ENCODE data around the gene DIO2. TPM values are rescaled to one million over a fixed set of nuclear protein-coding genes. Genes with fewer than 3 reads are reported as not detected.

DIO2 gene
- total RNA-seq, 1 donor from 2014 or later: 1.5 TPM

DNA sequence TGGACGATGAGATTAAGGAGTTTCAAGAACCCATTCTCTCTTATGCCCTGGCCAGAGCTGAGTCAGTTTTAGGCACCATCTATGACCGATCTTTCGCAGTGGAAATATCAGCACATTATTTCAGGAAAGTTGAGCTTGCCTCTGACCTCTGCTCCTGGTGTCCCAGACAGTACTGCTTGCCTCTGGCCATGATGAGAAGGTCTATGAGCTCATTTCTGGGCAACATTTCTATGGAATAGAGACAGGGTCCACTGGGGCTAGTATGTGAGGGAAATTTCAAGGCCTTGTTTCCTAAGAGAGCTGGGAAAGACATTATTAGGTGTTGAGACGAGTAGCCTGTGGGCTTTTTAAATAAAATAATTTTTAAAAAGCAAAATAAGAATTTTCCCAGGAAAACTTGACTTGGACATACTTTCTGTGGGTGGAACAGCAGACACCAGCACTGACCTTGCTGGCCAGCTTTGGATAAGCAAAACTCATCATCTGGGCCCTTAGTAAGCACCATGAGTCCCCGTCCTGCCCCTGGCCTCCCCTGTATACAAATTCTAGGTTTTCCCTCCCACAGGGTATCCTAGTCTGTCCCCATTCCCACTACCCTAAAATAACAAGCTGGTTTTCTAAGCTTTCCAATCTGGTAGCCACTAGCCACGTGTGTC is 43.4 kb downstream of the DIO2 start:
- H3K27me3 Mint-ChIP-seq (ENCODE audit: unreplicated experiment): no peaks in the 10 kb centered on the region
- H3K4me3 Mint-ChIP-seq (ENCODE audit: unreplicated experiment): no peak overlapping the region
- no peaks in the 10 kb centered on the region for H3K9me3 Mint-ChIP-seq (ENCODE audit: unreplicated experiment)
- TF ChIP-seq, protein P1, sequence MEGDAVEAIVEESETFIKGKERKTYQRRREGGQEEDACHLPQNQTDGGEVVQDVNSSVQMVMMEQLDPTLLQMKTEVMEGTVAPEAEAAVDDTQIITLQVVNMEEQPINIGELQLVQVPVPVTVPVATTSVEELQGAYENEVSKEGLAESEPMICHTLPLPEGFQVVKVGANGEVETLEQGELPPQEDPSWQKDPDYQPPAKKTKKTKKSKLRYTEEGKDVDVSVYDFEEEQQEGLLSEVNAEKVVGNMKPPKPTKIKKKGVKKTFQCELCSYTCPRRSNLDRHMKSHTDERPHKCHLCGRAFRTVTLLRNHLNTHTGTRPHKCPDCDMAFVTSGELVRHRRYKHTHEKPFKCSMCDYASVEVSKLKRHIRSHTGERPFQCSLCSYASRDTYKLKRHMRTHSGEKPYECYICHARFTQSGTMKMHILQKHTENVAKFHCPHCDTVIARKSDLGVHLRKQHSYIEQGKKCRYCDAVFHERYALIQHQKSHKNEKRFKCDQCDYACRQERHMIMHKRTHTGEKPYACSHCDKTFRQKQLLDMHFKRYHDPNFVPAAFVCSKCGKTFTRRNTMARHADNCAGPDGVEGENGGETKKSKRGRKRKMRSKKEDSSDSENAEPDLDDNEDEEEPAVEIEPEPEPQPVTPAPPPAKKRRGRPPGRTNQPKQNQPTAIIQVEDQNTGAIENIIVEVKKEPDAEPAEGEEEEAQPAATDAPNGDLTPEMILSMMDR (IDR thresholded peaks at IDR 0.05; ENCODE audit: partially characterized antibody, unreplicated experiment): no peak
- no peak for DNase-seq
- no peak overlapping the region for H3K27ac Mint-ChIP-seq (ENCODE audit: unreplicated experiment)
- H3K36me3 Mint-ChIP-seq (ENCODE audit: unreplicated experiment): no peaks in the 10 kb centered on the region
- H3K4me1 Mint-ChIP-seq (ENCODE audit: low read depth, unreplicated experiment): peaks cover 8% of the 10 kb centered on the region

DNA sequence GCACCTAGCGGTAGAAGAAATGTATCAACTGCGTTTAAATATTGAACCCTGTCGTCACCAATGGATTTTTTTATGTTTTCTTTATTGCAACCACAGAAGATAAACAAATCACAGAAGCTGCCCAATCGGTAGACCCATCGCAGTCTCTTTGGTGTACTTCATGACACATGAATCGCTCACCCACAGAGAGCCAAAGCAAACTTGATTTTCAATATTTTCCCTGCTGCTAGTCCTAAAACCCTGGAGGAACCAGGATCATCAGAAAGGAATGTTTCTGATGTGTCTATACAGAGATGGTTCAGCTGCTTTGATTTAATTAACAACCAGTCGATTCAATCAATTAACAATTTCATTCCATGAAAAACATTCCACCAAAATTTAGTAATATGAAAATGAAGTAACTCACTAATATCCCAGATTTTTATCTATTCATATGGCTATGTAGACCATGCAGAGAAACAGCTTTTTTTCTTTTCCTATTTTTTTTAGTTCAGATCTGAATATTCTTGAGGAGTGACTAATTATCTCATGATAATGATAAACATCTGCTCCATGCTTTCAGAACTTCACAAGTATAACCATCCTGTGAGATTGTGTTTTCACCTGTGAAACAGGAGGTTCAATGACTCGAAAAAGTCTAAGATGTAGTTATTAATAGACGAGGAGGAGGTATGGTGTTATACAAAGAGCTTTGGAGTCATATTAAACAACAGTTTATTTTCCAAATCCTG is 46.1 kb downstream of the DIO2 start:
- H3K36me3 Mint-ChIP-seq (ENCODE audit: unreplicated experiment): no peaks in the 10 kb centered on the region
- H3K4me3 Mint-ChIP-seq (ENCODE audit: unreplicated experiment): no peak overlapping the region
- H3K27ac Mint-ChIP-seq (ENCODE audit: unreplicated experiment): no peak overlapping the region
- TF ChIP-seq, protein P1 (IDR thresholded peaks at IDR 0.05; ENCODE audit: partially characterized antibody, unreplicated experiment): no peak
- DNase-seq: no peak
- H3K27me3 Mint-ChIP-seq (ENCODE audit: unreplicated experiment): no peaks in the 10 kb centered on the region
- H3K4me1 Mint-ChIP-seq (ENCODE audit: low read depth, unreplicated experiment): no peaks in the 10 kb centered on the region
- H3K9me3 Mint-ChIP-seq (ENCODE audit: unreplicated experiment): no peaks in the 10 kb centered on the region

DNA sequence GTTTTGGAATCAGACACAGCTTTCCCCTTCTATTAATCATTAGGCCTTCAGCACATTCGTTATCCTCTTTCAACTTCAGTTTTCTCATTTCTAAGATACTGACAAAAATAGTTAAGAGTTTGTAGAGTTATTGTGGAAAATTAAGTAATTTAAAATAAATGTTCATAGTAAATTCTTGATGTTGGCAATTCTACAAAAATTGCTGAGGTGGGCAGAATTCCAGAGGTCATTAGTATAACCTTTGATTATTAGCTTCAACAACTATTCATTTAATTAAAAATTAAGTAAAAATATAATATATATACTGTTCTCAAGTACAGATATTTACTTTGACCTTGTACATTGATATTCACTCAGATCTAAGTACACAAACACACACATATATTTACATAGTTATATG is 58.5 kb downstream of the DIO2 start:
- H3K27ac Mint-ChIP-seq (ENCODE audit: unreplicated experiment): no peak overlapping the region
- H3K27me3 Mint-ChIP-seq (ENCODE audit: unreplicated experiment): no peaks in the 10 kb centered on the region
- H3K9me3 Mint-ChIP-seq (ENCODE audit: unreplicated experiment): no peaks in the 10 kb centered on the region
- no peaks in the 10 kb centered on the region for H3K36me3 Mint-ChIP-seq (ENCODE audit: unreplicated experiment)
- TF ChIP-seq, protein P1 (IDR thresholded peaks at IDR 0.05; ENCODE audit: partially characterized antibody, unreplicated experiment): no peak
- H3K4me3 Mint-ChIP-seq (ENCODE audit: unreplicated experiment): no peak overlapping the region
- no peak for DNase-seq
- no peaks in the 10 kb centered on the region for H3K4me1 Mint-ChIP-seq (ENCODE audit: low read depth, unreplicated experiment)

DNA sequence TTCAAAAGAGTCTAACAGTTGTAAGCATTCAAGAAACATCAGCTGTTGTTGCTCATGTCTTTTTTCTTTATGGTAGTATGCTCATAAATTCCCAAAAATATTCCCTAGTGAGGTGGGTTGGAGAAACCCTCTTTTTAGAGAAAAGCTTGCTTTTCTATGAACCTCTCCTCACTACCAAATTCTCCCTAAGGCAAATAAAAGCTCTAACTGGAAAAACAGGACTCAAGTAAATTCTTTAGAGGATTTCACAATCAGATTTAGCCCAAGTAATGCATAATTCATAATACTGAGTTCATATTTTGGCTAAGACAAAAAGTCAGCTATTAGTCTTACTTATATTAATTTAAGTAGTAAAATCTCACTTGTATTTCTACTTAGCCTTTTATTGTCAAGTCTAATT is 59.1 kb downstream of the DIO2 start:
- no peak overlapping the region for H3K4me3 Mint-ChIP-seq (ENCODE audit: unreplicated experiment)
- no peaks in the 10 kb centered on the region for H3K4me1 Mint-ChIP-seq (ENCODE audit: low read depth, unreplicated experiment)
- no peak overlapping the region for H3K27ac Mint-ChIP-seq (ENCODE audit: unreplicated experiment)
- no peaks in the 10 kb centered on the region for H3K36me3 Mint-ChIP-seq (ENCODE audit: unreplicated experiment)
- TF ChIP-seq, protein P1 (IDR thresholded peaks at IDR 0.05; ENCODE audit: partially characterized antibody, unreplicated experiment): no peak
- DNase-seq: no peak
- H3K9me3 Mint-ChIP-seq (ENCODE audit: unreplicated experiment): no peaks in the 10 kb centered on the region
- H3K27me3 Mint-ChIP-seq (ENCODE audit: unreplicated experiment): no peaks in the 10 kb centered on the region

DNA sequence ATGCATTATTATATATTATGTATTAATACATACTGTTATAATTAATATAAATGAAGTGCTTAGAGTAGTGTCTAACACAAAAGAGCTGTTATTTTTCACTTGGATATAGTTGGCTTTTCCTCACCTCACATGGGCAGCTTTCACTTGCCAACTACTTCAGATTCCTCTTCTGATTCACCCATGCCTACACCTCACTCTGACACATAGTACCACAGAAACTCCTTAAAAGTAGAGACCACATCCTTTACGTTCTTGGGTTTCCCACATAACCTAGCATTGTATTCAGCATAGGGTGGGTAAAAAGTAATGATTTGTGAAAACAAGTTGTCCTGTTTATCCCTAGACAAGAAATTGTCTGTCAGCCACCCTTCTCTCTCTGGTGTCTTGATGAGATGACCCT is 61.0 kb downstream of the DIO2 start:
- Mint-ChIP-seq H3K27me3 (ENCODE audit: unreplicated experiment) (no peaks in the 10 kb centered on the region), H3K36me3 (ENCODE audit: unreplicated experiment) (no peaks in the 10 kb centered on the region), H3K4me3 (ENCODE audit: unreplicated experiment) (no peak overlapping the region), H3K9me3 (ENCODE audit: unreplicated experiment) (no peaks in the 10 kb centered on the region), H3K27ac (ENCODE audit: unreplicated experiment) (no peak overlapping the region), H3K4me1 (ENCODE audit: low read depth, unreplicated experiment) (no peaks in the 10 kb centered on the region)
- TF ChIP-seq, protein P1 (IDR thresholded peaks at IDR 0.05; ENCODE audit: partially characterized antibody, unreplicated experiment): no peak
- no peak for DNase-seq
